Gastrocnemius medialis (tissue), 4 donors: Measurements from ENCODE around the gene OR4K17.

Experiments used
- POLR2A ChIP-seq, 2 donors: fragments of 450-650 bp; IDR thresholded peaks; one replicate each; pipeline ENCODE4 v1.6.1; 2017; ENCODE audit warnings: antibody characterized with exemption in 2 of 2, mild to moderate bottlenecking in 2 of 2, moderate library complexity in 2 of 2
- TF ChIP-seq, protein P1 (sequence below), 5 experiments: fragments of 450-650 bp in 3 of 5; fragments of 200-600 bp in 2 of 5; sonication (generic) in 2 of 5; IDR thresholded peaks in 4 of 5; conservative IDR thresholded peaks in 1 of 5; 1 replicate in 4 of 5; 2 replicates in 1 of 5; pipeline ENCODE4 v1.5.1; 2016 to 2019; ENCODE audit warnings: antibody characterized with exemption in 5 of 5, mild to moderate bottlenecking in 3 of 5, moderate library complexity in 3 of 5

DNA sequence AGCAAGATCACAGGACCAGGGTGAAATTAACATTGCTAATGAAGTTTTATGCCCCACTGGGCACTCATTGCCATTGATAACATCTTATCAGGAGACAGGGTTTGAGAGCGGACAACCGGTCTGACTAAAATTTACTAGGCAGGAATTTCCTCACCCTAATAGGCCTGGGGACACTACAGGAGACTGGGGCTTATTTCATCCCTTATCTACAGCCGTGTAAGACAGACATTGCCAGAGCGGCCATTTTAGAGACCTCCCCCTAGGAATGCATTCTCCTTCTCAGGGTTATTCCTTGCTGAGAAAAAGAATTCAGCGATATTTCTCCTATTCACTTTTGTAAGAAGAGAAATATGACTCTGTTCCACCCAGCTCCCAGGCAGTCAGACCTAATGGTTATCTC lies 8.3 kb downstream of the OR4K17 start:
- TF ChIP-seq POLR2A (IDR thresholded peaks at IDR 0.05), result no peak
- TF ChIP-seq, protein P1, sequence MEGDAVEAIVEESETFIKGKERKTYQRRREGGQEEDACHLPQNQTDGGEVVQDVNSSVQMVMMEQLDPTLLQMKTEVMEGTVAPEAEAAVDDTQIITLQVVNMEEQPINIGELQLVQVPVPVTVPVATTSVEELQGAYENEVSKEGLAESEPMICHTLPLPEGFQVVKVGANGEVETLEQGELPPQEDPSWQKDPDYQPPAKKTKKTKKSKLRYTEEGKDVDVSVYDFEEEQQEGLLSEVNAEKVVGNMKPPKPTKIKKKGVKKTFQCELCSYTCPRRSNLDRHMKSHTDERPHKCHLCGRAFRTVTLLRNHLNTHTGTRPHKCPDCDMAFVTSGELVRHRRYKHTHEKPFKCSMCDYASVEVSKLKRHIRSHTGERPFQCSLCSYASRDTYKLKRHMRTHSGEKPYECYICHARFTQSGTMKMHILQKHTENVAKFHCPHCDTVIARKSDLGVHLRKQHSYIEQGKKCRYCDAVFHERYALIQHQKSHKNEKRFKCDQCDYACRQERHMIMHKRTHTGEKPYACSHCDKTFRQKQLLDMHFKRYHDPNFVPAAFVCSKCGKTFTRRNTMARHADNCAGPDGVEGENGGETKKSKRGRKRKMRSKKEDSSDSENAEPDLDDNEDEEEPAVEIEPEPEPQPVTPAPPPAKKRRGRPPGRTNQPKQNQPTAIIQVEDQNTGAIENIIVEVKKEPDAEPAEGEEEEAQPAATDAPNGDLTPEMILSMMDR (IDR thresholded peaks at IDR 0.05 in 4 of 5, conservative IDR thresholded peaks at IDR 0.05 in 1 of 5), result no peak
